HG03025 (cell line): Measurements from ENCODE around the gene RTP3.

ENCODE experiments used
- ATAC-seq: cut with Tn5 transposase; IDR thresholded peaks from one replicate; pipeline ENCODE4 v1.9.1; 2021; ENCODE audit warnings: mild to moderate bottlenecking, moderate library complexity; ENCODE audit not compliant: unreplicated experiment, low FRiP score

RTP3 gene

DNA sequence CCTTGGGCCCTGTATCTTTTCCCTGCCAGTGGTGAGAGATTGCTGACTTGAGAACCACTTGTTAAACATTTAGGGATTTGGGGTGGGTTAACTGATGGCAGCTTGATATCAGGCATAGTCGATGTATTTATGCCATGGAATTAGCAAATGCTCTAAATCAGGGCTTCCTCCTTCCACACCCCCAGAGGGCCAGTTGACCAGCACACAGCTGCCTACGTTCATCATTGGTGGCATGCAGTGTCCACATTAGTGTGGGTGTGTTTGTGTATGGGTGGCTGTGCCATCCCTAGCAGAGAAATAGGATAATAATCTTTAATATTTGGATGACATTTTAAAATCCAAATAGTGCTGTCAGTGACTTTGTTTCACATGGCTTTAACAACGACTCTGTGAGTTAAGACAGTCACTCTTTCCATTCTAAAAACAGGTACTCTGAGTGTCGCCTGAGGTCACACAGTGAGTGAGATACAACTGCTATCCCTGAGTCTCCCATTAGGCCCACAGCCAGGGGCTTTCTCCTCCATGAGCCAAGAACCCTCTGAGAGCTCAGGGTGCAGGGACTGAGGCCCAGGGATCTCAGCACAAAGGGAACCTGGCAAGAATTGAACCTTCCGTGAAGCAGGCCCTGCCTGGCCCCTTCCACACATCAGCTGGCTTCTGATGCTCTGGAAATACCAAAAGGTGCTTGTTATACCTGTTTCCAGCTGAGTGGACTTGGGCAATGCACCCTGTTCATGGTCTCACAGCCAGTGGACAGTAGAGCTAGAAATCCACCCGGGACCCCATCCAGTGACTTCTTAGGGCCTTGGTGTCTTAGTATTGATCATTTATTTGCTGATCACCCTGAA, 28.8 kb upstream of the RTP3 start:
- ATAC-seq: no peak

DNA sequence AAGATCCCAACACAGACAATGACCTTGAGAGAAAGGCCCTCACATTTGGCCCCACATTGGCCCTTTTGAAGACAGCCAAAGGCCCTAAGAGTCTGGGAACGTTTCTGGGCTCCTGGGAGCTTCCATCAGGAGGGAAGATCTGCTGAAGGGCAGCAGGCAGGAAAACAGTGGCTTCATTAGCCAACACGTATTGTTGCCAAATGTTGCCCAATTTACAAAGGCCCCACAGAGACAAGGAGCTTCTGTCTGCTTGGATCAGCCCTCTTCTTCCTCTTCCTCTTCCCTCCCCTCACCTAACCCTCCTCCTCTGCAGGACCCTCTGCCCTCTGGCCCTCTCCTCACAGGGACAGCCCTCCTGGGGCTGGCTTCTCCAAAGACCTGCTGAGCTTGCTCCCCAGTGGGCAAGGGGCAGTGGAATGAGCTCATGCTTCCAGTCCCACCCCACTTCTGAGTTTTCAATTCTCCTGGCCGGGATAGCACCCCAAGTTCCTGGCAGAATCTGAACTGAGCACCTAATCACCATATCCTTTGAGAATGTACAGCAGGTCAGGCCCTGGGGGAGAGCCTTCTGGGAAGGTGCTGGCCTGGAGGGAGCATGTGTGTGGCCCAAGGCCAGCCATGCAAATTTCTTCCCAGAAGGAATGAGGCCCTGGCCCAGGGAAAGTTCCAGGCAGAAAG, 28.0 kb upstream of the RTP3 start:
- ATAC-seq: no peak

DNA sequence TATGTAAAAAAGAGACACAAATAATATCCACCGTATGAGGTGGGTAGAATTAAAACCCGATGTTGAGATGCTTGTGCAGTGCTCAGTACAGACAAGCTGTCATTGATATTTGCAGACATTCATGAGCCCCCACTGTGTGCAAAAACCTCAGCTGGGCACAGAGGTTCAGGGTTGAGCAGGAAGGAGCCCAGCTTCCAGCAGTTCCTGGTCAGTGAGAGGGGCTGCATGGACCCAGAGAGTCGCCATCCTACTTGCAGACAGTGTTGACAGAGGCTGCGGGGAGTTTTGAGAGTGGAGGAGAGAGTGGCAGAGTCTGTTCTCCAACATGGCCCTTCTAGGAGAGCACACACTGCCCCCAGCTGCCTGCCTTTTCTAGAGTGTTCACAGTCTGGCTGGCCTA, 26.9 kb upstream of the RTP3 start:
- no peak for ATAC-seq

DNA sequence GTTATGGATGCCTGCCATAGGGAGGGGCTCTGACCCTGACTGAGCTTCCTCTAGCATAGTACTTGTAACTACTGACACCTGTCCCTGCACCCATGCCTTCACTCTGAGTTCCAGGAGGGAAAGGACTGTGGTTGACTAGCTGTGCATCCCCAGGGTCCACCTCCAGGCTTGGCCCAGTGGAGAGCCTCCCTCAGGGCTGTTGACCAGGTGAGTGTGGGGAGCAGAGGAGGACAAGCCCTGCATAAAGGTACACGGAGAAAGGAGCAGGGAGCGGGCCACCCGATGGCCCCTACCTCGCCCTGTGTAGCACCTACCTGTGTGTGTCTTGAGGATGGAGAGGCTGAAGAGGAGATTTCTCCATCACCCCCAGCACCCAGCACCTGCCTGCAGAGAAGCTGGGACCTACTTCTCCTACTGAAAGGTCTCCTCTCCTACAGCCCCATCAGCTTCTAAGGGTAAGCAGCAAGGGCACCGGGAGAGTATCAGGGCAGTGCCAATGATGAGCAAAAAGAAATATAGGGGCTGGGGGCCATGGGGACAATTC, 26.3 kb upstream of the RTP3 start:
- no peak for ATAC-seq

DNA sequence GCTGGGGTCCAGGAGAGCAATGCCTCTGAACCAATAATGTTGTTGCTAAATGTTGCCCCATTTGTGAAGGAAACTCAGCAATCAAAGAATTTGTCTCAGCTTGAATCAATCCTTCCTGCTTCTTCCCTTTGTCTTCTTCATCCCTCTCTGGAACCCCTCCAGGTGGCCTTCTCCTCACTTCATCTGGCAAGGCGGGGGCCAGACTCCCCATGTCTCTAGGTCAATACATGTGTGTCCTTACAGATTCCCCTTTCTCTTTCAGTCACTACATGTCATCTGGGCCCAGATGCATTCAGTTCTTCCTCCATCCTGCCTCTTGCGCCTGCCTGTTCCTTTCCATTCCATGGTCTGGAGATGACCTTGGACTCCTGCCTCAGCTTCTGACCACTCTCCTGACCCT, 25.0 kb upstream of the RTP3 start:
- ATAC-seq: no peak

DNA sequence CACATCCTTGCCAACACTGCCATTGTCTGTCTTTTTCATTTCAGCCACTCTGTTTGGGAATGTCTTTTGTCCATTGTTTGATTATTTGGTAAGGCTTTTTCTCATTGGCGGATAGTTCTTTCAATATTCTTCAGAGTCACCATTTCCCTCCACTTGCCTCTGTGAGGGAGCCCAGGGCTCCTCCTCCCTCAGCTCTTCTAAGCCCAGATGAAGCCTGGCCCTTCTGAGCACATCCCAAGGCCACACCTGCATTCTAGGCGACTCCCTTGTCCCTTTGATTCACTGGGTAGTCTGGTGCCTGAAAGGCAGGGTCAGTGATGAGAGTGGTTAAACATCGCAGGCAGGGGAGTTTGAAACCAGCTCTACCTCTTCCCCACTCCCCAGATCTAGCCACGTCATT, 20.6 kb upstream of the RTP3 start:
- no peak for ATAC-seq

DNA sequence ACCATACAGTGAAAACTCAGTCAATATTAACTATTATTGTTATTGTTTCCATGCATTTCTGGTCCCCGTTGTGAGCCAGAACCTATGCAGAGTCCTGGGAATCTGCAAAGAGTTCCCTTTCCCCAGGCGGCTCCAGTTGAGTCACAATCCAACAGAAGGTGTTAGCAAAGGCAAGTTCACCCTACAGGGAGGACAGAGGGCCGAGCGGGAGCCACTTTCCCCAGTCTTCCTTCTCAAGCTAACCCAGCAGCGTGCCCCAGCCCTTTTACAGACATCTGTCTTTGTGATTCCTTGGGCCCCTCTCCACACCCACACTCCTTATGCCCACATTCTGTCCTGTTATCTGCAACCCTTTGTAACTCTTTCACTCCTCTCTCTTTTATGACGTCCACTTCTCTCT, 20.0 kb upstream of the RTP3 start:
- no peak for ATAC-seq

DNA sequence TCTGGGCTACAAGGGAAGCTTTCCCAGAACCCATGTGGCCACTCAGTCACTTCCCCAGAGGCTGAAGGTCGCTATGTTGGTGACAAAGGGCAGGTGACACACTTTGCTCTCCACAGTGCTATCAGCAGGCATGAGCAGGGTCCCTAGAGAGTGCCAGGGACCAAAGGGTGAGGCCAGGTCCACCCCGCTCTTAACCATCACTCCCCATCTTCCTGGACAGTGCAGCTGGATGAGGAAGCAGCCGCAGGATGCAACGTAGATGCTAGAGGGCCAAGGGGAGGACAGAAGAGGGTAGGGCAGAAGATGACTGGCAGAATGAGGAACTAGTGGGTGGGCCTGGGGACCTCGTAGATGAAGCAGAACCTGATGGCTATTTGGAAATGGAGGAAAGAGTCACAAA, 19.4 kb upstream of the RTP3 start:
- no peak for ATAC-seq

DNA sequence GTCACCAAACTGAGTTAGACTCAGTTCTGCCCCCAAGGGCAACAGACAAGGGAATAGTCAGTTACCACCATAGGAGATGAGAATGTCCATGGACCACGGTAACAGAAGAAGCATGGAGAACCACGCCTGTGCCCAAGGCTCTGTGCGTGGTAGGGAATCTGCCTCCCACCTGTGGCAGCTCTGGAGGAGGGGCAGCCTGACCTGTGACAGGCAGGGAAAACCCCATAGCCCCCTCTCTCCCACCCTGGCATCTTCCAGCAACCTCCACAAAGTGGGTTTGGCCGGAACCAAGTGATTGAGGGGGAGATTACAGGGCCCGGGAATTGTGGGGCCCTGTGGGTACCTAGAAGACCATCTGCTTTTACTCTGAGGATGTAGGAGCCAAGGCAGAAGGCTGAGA, 18.8 kb upstream of the RTP3 start:
- no peak for ATAC-seq

DNA sequence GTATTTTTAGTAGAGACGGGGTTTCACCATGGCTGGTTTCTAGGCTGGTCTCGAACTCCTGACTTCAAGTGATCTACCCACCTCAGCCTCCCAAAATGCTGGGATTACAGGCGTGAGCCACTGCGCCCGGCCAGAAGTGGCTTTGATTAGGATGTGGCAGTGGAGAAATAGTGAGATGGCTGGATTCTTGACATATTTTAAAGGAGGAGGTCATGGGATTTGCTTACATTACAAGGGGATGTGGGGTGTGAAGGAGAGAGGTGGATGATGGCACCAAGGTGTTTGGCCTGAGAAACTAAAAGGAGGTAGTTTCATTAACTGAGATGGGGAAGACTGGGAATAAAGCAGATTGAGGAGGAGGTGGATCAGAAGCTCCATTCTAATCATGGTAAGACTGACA, 18.1 kb upstream of the RTP3 start:
- ATAC-seq: no peak

DNA sequence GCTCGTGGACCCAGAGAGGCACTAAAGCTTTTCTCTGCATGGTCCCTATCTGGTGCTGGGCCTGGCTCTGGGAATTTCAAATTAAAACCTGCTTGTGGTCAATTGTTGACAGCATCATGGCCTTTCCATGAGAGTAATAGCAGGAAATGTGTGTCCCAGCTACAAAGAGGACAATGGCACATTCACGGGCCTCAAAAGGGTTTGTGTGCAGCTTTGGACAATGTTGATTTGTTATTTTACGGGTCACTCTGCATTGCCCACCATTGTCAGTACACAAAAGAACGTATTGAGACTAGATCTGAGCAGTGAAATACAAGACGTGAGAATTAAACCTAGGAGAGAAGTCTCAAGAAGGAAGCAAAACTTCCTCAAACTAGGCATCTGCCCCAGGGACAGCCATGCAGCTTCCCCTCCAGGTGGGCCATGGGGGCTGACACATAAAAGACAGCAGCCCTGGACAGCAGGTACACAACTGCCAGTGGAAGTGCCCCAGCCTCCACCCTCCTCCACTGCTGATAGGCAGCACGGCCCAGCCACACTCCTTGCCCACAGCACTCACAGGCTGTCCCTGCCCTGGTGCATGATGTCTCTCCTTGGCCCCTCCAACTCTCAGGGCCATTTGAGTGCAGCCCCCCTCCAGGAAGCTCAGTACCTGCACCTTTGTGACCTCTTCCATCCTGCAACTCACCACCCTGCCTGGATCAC, 17.1 kb upstream of the RTP3 start:
- no peak for ATAC-seq

DNA sequence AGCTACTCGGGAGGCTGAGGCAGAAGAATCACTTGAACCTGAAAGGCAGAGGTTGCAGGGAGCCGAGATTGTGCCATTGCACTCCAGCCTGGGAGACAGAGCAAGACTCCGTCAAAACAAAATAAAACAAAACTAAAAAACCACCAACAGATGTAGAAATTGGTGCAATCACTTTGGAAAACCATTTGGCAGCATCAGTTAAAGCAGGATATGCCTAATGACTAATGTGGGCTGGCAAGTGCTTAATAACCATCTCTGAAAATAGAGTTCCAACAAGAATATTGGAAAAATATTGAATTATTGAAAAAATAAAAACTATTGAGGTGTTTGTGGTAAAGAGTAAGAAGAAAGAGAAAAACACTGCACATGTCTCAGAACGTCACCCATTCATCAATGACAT, 16.1 kb upstream of the RTP3 start:
- no peak for ATAC-seq

DNA sequence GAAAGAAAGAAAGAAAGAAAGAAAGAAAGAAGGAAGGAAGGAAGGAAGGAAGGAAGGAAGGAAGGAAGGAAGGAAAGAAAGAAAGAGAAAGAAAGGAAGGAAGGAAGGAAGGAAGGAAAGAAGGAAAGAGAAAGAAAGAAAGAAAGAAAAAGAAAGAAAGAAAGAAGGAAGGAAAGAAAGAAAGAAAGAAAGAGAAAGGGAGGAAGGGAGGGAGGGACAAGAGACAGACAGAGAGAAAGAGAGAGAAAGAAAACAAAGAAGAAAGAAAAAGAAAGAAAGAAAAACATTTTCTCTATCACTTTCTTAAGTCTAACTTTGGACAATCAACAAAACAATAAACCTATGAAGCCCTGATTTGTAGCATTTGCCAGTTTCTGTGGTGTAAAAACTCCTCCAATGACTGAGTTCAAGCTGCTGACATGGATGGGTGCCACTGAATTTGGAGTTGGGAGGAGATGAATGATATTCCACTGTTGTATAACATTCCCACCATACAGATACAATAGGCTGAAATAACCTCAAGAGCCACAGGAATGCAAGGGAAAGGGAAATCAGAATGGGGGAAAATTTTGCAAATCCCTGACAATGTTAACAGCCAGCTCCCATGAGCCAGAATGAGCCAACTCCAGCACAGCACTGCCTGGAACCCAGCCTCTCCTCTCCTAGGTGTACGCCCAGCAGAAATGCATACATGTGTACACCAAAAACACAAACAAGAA, 15.0 kb upstream of the RTP3 start:
- no peak for ATAC-seq

DNA sequence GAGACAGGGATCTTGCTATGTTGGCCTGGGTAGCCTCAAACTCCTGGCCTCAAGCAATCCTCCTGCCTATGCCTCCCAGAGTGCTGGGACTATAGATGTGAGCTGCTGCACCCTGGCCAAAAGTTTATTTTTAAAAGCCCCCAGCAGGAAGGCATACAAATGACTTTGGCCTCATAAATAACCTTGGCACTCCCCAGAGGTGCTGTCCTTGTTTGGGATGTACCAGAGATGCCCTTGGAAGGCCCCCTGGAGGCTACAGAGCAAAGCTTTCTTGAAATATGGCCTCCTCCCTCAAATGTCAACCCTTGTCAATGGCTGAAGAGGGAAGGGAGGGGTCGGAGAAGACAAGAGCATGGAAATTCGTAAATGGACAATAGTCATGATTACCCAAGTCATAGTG, 14.0 kb upstream of the RTP3 start:
- no peak for ATAC-seq

DNA sequence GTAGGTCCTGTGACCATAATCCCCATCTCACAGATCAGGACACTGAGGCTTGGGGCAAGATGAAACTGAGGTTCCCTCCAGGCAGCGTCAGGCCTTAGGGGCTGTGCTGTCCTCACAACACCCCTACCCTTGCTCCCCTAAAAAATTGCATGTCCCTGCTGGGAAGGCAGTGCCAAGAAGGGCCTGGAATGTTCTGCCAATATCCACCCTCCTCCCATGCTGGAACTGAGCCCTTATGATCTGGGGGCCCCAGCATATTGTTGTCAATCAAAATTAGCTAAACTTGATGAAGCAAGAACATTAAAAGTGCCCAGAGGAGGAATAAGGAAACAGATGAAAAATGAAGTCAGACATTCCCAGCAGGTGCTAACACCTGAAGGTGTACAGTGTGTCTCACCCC, 13.4 kb upstream of the RTP3 start:
- ATAC-seq: no peak

DNA sequence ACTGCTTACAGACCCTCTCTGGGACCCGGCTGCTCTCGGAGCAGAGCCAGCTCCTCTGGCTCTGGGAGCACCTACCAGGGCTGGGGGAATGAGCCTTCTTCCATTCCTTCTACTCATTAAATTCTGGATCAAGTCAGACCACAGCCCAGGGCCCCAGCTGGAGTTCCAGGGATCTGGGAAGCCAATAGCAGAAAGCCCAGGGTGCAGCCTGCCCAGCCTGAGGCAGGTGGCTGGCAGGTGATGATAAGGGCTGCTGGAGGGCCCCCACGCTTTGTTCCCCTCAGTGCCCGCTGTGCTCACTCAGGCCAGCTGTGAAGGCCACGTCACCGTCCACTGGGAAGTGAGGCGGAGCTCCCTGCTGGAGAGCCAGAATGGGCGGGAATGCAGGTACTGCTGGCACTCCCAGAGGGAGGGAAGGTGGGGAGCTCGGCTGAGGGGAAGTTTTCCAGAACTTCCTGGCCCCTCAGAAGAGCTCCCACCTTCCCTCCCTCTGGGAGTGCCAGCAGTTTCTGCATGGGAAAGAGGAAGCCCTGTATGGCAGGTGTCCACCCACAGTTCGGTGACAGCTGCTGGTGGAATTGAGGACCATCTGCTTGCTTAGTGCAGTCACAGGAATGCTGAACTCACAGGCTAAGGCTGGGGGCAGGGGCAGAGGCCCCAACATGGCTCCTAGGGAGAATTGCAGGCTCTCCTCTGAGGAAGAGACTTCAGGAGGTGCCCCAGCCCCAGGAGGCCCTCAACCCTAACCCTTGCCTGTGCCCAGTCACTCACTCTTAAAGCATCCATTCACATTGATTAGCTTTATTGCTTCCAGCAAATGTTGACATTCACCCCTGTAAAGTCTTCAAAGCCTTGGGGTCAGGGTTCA, 12.6 kb upstream of the RTP3 start:
- ATAC-seq: no peak

DNA sequence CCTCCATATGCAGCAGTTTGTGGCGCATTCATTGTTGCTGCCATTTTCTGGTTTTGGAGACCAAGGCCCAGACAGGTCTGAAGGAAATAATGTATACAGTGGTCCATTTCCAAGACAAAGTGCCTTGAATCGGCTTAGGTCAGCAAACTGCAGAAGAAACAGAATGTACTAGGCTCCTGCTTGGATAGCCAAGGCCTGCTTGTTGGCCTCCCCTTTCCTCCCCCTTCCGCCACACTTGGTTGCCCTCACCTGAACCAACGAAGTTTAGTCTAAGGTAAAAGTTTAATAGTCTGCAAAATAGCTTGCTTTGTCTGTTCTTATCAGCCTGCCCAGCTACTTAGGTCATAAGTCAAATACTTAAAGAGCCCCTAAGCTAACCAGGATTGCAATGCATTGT, 12.0 kb upstream of the RTP3 start:
- ATAC-seq: no peak

DNA sequence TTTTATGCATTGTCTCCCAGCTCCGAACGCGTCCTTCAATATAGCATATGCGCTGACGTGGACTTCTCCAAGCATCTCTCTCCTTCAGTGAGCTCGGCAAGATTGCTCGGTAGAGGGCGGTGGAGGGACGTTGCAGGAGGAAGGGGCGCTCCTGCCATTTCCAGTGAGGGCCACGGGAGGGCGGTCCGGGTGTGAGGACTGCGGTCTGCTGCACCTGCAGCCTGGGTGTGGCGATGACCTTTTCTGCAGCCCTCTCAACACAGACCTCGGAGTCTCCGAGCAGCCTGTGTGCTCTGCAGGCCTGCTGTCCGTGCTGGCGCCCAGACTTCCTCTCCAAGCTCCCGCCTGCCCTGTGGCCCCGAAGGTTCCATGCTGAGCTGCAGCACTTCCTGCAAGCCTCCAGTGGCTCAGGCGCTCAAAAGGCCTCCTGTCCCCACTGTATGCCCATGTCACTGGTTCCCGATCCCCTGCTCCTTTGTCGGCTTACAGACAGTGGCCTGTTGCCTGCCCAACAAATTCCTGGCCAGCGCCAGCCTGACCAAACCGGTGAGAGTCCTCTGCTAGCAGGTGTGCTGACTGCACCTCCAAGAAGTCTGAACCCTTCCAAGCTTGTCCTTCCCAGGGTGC, 8.9 kb upstream of the RTP3 start:
- ATAC-seq: peak; percentile 82

DNA sequence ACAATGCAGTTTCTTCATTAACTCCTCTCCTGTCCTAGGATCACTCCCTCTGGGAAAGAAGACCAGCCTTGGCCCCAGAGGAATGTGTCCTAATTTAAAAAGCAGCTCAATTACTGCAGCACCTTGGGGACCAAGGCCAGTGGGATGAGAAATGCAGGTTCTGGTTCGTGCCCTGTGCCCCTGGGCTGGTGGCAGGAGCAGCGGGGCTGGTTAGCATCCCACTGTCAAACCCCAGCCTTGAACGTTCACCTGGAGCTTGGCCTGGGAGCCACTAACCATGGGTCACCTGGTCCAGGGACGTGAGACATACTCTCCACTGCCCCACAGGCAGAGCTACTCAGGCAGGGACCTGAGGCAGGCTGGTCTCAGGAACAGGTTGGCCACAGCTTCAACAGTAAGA, 8.4 kb upstream of the RTP3 start:
- no peak for ATAC-seq
